Measurements from ENCODE around the gene CAMK2B. TPM values are rescaled to one million over a fixed set of nuclear protein-coding genes. Genes with fewer than 3 reads are reported as not detected.
A peak's percentile ranks its signal among the peaks of the same experiment; 100 is the strongest.

Gene CAMK2B
- total RNA-seq (2021): 0.13 and 0.42 TPM in 2 replicates
- percentile 14 among the genes with signal in this experiment for Bru-seq, nascent RNA
- BruChase-seq, experiment 1, labeled RNA remaining after a 2-hour chase: percentile 11 among the genes with signal in this experiment
- BruChase-seq, experiment 2, labeled RNA remaining after a 6-hour chase: percentile 12 among the genes with signal in this experiment
- long read RNA-seq: 0 reads

GRCh38 chr7:44325201-44325671 is at the start of gene CAMK2B:
Gene CAMK2B (minus strand): TSS chr7:44325594. CDS start chr7:44325421, 173 bp downstream.
- Histone ChIP-seq H3K4me1 (ENCODE audit: insufficient read depth, low read length, poor library complexity, severe bottlenecking) (no peaks in the 10 kb centered on the region), H3K27ac (ENCODE audit: low read depth, low read length, poor library complexity, severe bottlenecking) (no peak within 1 kb of the TSS), H3K27me3 (replicated peaks; ENCODE audit: insufficient read depth, low read depth, low read length, poor library complexity) (peaks cover 36% of the 10 kb centered on the region), H3K4me3 (ENCODE audit: low read depth, low read length, poor library complexity, severe bottlenecking) (peak within 1 kb of the TSS; percentile 27), H3K9me3 (ENCODE audit: low read depth, low read length, poor library complexity, severe bottlenecking) (no peaks in the 10 kb centered on the region), H3K36me3 (ENCODE audit: insufficient read depth, low read length, poor library complexity, severe bottlenecking) (no peaks in the 10 kb centered on the region)
- ChIA-PET POLR2A (ENCODE audit: low non-redundant PET) (no interaction called here), CTCF (no interaction called here)
- intact Hi-C loops (cut with micrococcal nuclease; ENCODE audit: unreplicated experiment): no loop called here
- peak; percentile 14 for DNase-seq (ENCODE audit: low spot score)
- no peak for TF ChIP-seq CTCF (conservative IDR thresholded peaks at IDR 0.05; ENCODE audit: low read depth, low read length)
- TF ChIP-seq EZH2 (IDR thresholded peaks at IDR 0.05; ENCODE audit: borderline replicate concordance, low read depth, low read length, poor library complexity, severe bottlenecking): no peak
- no TSS peak for BruUV-seq (replicated peaks)

DNA sequence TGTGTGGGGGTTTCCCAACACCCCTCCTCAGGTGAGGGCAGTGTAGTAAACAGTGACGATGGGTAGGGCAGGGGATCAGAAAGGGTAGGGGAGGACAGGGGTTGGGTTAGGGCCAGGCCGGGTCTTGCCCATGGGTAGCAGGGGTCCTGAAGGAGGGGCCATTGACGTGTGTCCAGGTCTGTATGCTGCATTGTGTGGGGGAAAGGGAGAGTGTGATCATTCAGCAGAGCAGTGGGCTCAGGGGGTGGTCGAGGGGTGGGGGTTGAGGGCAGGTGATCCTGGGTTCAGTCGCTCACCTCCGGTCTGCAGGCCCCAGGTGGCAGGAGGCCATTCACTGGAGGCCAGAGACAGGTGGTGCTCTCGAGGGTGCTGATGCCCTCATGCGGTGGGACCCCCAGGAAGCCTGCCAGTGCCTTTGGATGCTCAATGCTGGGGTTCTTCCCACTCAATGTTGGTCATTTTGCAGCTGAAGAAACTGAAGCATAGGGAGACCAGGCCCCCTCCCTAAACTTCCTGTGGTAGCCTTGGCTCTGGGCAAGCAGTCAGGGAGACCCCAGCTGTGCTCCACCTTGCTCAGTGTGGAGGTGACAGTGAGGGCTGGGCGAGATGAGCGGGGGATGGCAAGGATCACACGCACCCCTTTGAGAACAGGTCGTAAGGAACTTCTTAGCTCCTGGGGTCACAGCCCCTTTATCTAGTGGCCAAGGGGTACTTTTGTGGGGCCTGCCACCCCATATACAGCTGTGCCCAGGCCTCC is 48.8 kb upstream of the CAMK2B start:
- intact Hi-C loops (cut with micrococcal nuclease; ENCODE audit: unreplicated experiment): no loop called here

GRCh38 chr7:44373418-44373740 is 48.0 kb upstream of the CAMK2B start:
- peaks cover 18% of the 10 kb centered on the region for H3K27me3 ChIP-seq (replicated peaks; ENCODE audit: insufficient read depth, low read depth, low read length, poor library complexity)
- intact Hi-C loops (cut with micrococcal nuclease; ENCODE audit: unreplicated experiment): no loop called here
- ChIA-PET POLR2A (ENCODE audit: low non-redundant PET) (no interaction called here), CTCF (no interaction called here)
- H3K27ac ChIP-seq (ENCODE audit: low read depth, low read length, poor library complexity, severe bottlenecking): no peak overlapping the region
- no peaks in the 10 kb centered on the region for H3K9me3 ChIP-seq (ENCODE audit: low read depth, low read length, poor library complexity, severe bottlenecking)
- BruUV-seq (replicated peaks): no TSS peak
- no peaks in the 10 kb centered on the region for H3K36me3 ChIP-seq (ENCODE audit: insufficient read depth, low read length, poor library complexity, severe bottlenecking)
- no peak for TF ChIP-seq CTCF (conservative IDR thresholded peaks at IDR 0.05; ENCODE audit: low read depth, low read length)
- TF ChIP-seq EZH2 (IDR thresholded peaks at IDR 0.05; ENCODE audit: borderline replicate concordance, low read depth, low read length, poor library complexity, severe bottlenecking): no peak
- H3K4me1 ChIP-seq (ENCODE audit: insufficient read depth, low read length, poor library complexity, severe bottlenecking): no peaks in the 10 kb centered on the region
- DNase-seq (ENCODE audit: low spot score): no peak
- H3K4me3 ChIP-seq (ENCODE audit: low read depth, low read length, poor library complexity, severe bottlenecking): no peak overlapping the region

More for the DNA sequence above, 48.8 kb upstream of the CAMK2B start:
- no peaks in the 10 kb centered on the region for H3K36me3 ChIP-seq (ENCODE audit: insufficient read depth, low read length, poor library complexity, severe bottlenecking)
- DNase-seq (ENCODE audit: low spot score): no peak
- TF ChIP-seq CTCF (conservative IDR thresholded peaks at IDR 0.05; ENCODE audit: low read depth, low read length) (no peak), EZH2 (IDR thresholded peaks at IDR 0.05; ENCODE audit: borderline replicate concordance, low read depth, low read length, poor library complexity, severe bottlenecking) (no peak)
- H3K4me3 ChIP-seq (ENCODE audit: low read depth, low read length, poor library complexity, severe bottlenecking): no peak overlapping the region
- no peaks in the 10 kb centered on the region for H3K4me1 ChIP-seq (ENCODE audit: insufficient read depth, low read length, poor library complexity, severe bottlenecking)
- no peaks in the 10 kb centered on the region for H3K9me3 ChIP-seq (ENCODE audit: low read depth, low read length, poor library complexity, severe bottlenecking)
- H3K27me3 ChIP-seq (replicated peaks; ENCODE audit: insufficient read depth, low read depth, low read length, poor library complexity): peaks cover 15% of the 10 kb centered on the region
- BruUV-seq (replicated peaks): no TSS peak
- CTCF ChIA-PET: no interaction called here
- no peak overlapping the region for H3K27ac ChIP-seq (ENCODE audit: low read depth, low read length, poor library complexity, severe bottlenecking)
- POLR2A ChIA-PET (ENCODE audit: low non-redundant PET): no interaction called here
